ENCODE results near the gene COL21A1.
"Not testable (repeated sequence)": the region's sequence is repeated elsewhere in the genome, so short reads cannot be mapped to it uniquely, and the experiment has no call there.

COL21A1 gene

GRCh38 chr6:56043076-56043475 is 204.3 kb downstream of the COL21A1 start:
- DNase-seq, result no peak

- DNase-seq, result no peak
Observed at GRCh38 chr6:56041591-56041990, 205.8 kb downstream of the COL21A1 start.

- DNase-seq, result no peak
Observed at GRCh38 chr6:56040889-56041301, 206.5 kb downstream of the COL21A1 start.

- DNase-seq, result no peak
Observed at GRCh38 chr6:56040223-56040622, 207.2 kb downstream of the COL21A1 start.

GRCh38 chr6:56038764-56039163 is 208.6 kb downstream of the COL21A1 start:
- DNase-seq, result no peak

GRCh38 chr6:56037601-56038000 is 209.8 kb downstream of the COL21A1 start:
- DNase-seq, result no peak

GRCh38 chr6:56036916-56037600 is 210.3 kb downstream of the COL21A1 start:
- no peak for DNase-seq

- DNase-seq, result no peak
Observed at GRCh38 chr6:56033401-56033800, 214.0 kb downstream of the COL21A1 start.

GRCh38 chr6:56032715-56033260 is 214.6 kb downstream of the COL21A1 start:
- DNase-seq, result no peak

- no peak for DNase-seq
Observed at GRCh38 chr6:56027865-56028264, 219.5 kb downstream of the COL21A1 start.

- no peak for DNase-seq
Observed at GRCh38 chr6:56026455-56027180, 220.8 kb downstream of the COL21A1 start.

- no peak for DNase-seq
Observed at GRCh38 chr6:56025795-56026194, 221.6 kb downstream of the COL21A1 start.

GRCh38 chr6:56024931-56025330 is 222.4 kb downstream of the COL21A1 start:
- no peak for DNase-seq

GRCh38 chr6:56023829-56024228 is 223.6 kb downstream of the COL21A1 start:
- no peak for DNase-seq

GRCh38 chr6:56022678-56023077 is 224.7 kb downstream of the COL21A1 start:
- DNase-seq, result no peak

- DNase-seq, result no peak
Observed at GRCh38 chr6:56021943-56022342, 225.4 kb downstream of the COL21A1 start.

GRCh38 chr6:56019973-56020372 is 227.4 kb downstream of the COL21A1 start:
- no peak for DNase-seq

GRCh38 chr6:56017198-56017597 is 230.2 kb downstream of the COL21A1 start:
- DNase-seq, result no peak

- DNase-seq, result not testable (repeated sequence)
Observed at GRCh38 chr6:56014039-56014438, 233.3 kb downstream of the COL21A1 start.

GRCh38 chr6:56009636-56010035 is 237.7 kb downstream of the COL21A1 start:
- DNase-seq, result no peak
